Neural cell (in vitro differentiated cells): ENCODE data around the gene AOAH.
"Not testable (repeated sequence)": the region's sequence is repeated elsewhere in the genome, so short reads cannot be mapped to it uniquely, and the experiment has no call there.

ENCODE experiments used
- CTCF ChIP-seq: fragments of 450-650 bp; IDR thresholded peaks from 2 replicates; pipeline ENCODE4 v1.5.1; 2014; ENCODE audit warnings: antibody characterized with exemption, mild to moderate bottlenecking, moderate library complexity; ENCODE audit not compliant: poor library complexity, severe bottlenecking
- RAD21 ChIP-seq: fragments of 450-650 bp; conservative IDR thresholded peaks from 2 replicates; pipeline ENCODE4 v1.6.1; 2014; ENCODE audit warnings: antibody characterized with exemption, mild to moderate bottlenecking, moderate library complexity

- TF ChIP-seq CTCF, RAD21: not testable (repeated sequence)
Observed at GRCh38 chr7:36483853-36484252, 240.4 kb downstream of the AOAH start.
